Keratinocyte (primary cell): Measurements from ENCODE around the gene USP48. TPM values are rescaled to one million over a fixed set of nuclear protein-coding genes. Genes with fewer than 3 reads are reported as not detected.

Experiments used
- DNase-seq: peaks from one replicate; pipeline ENCODE4 v3.0.0-alpha.2; 2011; ENCODE audit warnings: low read depth, missing footprints, low spot score
- FAIRE-seq: peaks from 2 replicates; lab custom pipeline; 2011; peaks lifted over from hg19 to GRCh38; lab: Jason Lieb, UNC
- H2AFZ ChIP-seq: 2 replicates; pipeline ENCODE4 v1.6.0; 2012; ENCODE audit warnings: low read length, control low read depth, inconsistent platforms; ENCODE audit not compliant: control insufficient read depth
- H3K27ac ChIP-seq: 2 replicates; pipeline ENCODE4 v1.5.1; 2011; ENCODE audit warnings: low read length; ENCODE audit not compliant: control insufficient read depth, insufficient read depth
- H3K27me3 ChIP-seq: 3 replicates; pipeline ENCODE4 v1.6.0; 2011; ENCODE audit warnings: low read length; ENCODE audit not compliant: control insufficient read depth, insufficient read depth; ENCODE audit errors: extremely low read depth
- H3K36me3 ChIP-seq, 2 experiments: 2 replicates in 1 of 2; 3 replicates in 1 of 2; pipeline ENCODE4 v1.5.1; 2011; ENCODE audit warnings: low read length in 2 of 2, mild to moderate bottlenecking in 1 of 2; ENCODE audit not compliant: control insufficient read depth in 2 of 2, insufficient read depth in 2 of 2; ENCODE audit errors: extremely low read depth in 1 of 2
- H3K4me1 ChIP-seq: 3 replicates; pipeline ENCODE4 v1.5.1; 2011; ENCODE audit warnings: low read length; ENCODE audit not compliant: control insufficient read depth, insufficient read depth; ENCODE audit errors: extremely low read depth
- H3K4me2 ChIP-seq: 3 replicates; pipeline ENCODE4 v1.6.0; 2011; ENCODE audit warnings: low read depth, low read length; ENCODE audit not compliant: control insufficient read depth, insufficient read depth; ENCODE audit errors: extremely low read depth
- H3K4me3 ChIP-seq, 3 experiments: fragments of 200-600 bp in 1 of 3; sonication (generic) in 1 of 3; 2 replicates in 2 of 3; 3 replicates in 1 of 3; pipeline ENCODE4 v1.5.1; 2011 to 2016; ENCODE audit warnings: low read length in 3 of 3, mild to moderate bottlenecking in 3 of 3, control low read depth in 2 of 3, inconsistent platforms in 1 of 3, low read depth in 1 of 3, mixed read lengths in 1 of 3, mixed run types in 1 of 3, moderate library complexity in 1 of 3; ENCODE audit not compliant: control insufficient read depth in 2 of 3, insufficient read depth in 2 of 3; ENCODE audit errors: extremely low read depth in 1 of 3
- H3K79me2 ChIP-seq: 2 replicates; pipeline ENCODE4 v1.6.0; 2012; ENCODE audit warnings: low read length; ENCODE audit not compliant: control insufficient read depth, insufficient read depth
- H3K9ac ChIP-seq: 3 replicates; pipeline ENCODE4 v1.6.0; 2011; ENCODE audit warnings: low read length; ENCODE audit not compliant: control insufficient read depth, insufficient read depth; ENCODE audit errors: extremely low read depth
- H3K9me1 ChIP-seq: 3 replicates; pipeline ENCODE4 v1.6.0; 2011; ENCODE audit warnings: low read length; ENCODE audit not compliant: control insufficient read depth, insufficient read depth; ENCODE audit errors: extremely low read depth
- H3K9me3 ChIP-seq: 2 replicates; pipeline ENCODE4 v1.5.1; 2012; ENCODE audit warnings: low read depth, low read length; ENCODE audit not compliant: control insufficient read depth
- H4K20me1 ChIP-seq: 3 replicates; pipeline ENCODE4 v1.6.0; 2011; ENCODE audit warnings: low read length; ENCODE audit not compliant: control insufficient read depth, insufficient read depth; ENCODE audit errors: extremely low read depth
- EZH2 ChIP-seq: IDR thresholded peaks from one replicate; pipeline ENCODE4 v1.6.1; 2012; ENCODE audit warnings: inconsistent platforms, mild to moderate bottlenecking, low read length, moderate library complexity
- dilution Hi-C: fragments of 300-500 bp; cut with MboI; formaldehyde crosslinking; loops from one replicate; pipeline ENCODE4 v1.7.0; 2020; ENCODE audit warnings: low sequenced_read_pairs; ENCODE audit not compliant: extremely low pct_ligation_motif_present
- polyA plus RNA-seq, 5 experiments: library from polyadenylated mRNA; depleted of rRNA in 3 of 5; stranded (reverse) in 3 of 5; stranded (forward) in 1 of 5; unstranded in 1 of 5; fragments of >200 nt; gene quantifications; 1 replicate in 1 of 5; 2 replicates in 3 of 5; 3 replicates in 1 of 5; pipeline versions ENCODE4 v1.2.1 to v1.2.3, GENCODE V29; 2011 to 2012; ENCODE audit warnings: missing spikeins in 2 of 5, low read depth in 1 of 5, low replicate concordance in 1 of 5
- TF ChIP-seq, protein P1 (sequence below), 3 experiments: IDR thresholded peaks in 1 of 3; conservative IDR thresholded peaks in 1 of 3; optimal IDR thresholded peaks in 1 of 3; 2 replicates in 2 of 3; 3 replicates in 1 of 3; pipeline versions ENCODE3 to v1.5.1; 2011; ENCODE audit warnings: low read length in 3 of 3, mild to moderate bottlenecking in 3 of 3, moderate library complexity in 2 of 3, control low read depth in 1 of 3, inconsistent platforms in 1 of 3; ENCODE audit not compliant: insufficient read depth in 2 of 3; ENCODE audit errors: extremely low read depth in 1 of 3

The USP48 gene
- polyA plus RNA-seq, 1 donor (not counting 4 experiments of a cell fraction or from before 2014, with no cell fraction given): 33.0 TPM

DNA sequence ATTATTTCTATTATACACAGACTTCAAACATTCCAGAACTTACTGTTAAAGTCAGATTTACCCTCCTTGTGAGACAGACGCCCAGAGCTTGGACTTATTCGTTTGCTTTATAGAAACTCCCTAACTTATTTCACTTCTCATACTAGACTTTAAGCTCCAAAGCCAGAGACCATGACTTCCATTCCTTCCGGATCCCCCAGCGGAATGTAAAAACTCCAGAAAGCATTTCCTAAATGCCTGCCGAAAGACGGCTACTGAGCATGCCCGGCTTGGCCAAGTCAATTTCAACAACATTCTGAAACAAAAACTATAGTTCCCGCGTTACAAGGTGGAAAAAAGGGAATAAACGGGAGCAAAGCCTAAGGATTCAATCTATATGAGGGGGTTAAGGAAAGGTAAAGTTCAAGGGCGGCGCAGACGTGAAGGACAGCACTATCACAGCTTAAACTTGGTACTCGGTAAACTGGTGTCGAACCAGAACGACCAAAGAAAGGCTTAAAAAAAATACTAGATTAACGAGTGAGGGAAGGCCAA, 1.1 kb downstream of the USP48 start:
- H3K27ac ChIP-seq: peak overlapping the region; percentile 84
- peak overlapping the region; percentile 93 to 100 (median 99) for H3K4me3 ChIP-seq
- FAIRE-seq: no peak
- H3K4me2 ChIP-seq: peak overlapping the region; percentile 89
- dilution Hi-C loops: no loop called here
- no peak for DNase-seq
- TF ChIP-seq, protein P1, sequence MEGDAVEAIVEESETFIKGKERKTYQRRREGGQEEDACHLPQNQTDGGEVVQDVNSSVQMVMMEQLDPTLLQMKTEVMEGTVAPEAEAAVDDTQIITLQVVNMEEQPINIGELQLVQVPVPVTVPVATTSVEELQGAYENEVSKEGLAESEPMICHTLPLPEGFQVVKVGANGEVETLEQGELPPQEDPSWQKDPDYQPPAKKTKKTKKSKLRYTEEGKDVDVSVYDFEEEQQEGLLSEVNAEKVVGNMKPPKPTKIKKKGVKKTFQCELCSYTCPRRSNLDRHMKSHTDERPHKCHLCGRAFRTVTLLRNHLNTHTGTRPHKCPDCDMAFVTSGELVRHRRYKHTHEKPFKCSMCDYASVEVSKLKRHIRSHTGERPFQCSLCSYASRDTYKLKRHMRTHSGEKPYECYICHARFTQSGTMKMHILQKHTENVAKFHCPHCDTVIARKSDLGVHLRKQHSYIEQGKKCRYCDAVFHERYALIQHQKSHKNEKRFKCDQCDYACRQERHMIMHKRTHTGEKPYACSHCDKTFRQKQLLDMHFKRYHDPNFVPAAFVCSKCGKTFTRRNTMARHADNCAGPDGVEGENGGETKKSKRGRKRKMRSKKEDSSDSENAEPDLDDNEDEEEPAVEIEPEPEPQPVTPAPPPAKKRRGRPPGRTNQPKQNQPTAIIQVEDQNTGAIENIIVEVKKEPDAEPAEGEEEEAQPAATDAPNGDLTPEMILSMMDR (optimal IDR thresholded peaks at IDR 0.05 in 1 of 3, IDR thresholded peaks at IDR 0.05 in 1 of 3, conservative IDR thresholded peaks at IDR 0.05 in 1 of 3; ENCODE audit: extremely low read depth in 1 of 3, insufficient read depth in 2 of 3, low read length in 3 of 3): no peak
- TF ChIP-seq EZH2: no peak
- no peaks in the 10 kb centered on the region for H3K9me1 ChIP-seq
- no peaks in the 10 kb centered on the region for H4K20me1 ChIP-seq
- peaks cover 58% of the 10 kb centered on the region for H3K79me2 ChIP-seq
- no peaks in the 10 kb centered on the region for H3K27me3 ChIP-seq
- H3K36me3 ChIP-seq: no peaks in the 10 kb centered on the region
- peaks cover 8% of the 10 kb centered on the region for H3K4me1 ChIP-seq
- H2AFZ ChIP-seq: peak overlapping the region; percentile 61
- no peaks in the 10 kb centered on the region for H3K9me3 ChIP-seq
- peak overlapping the region; percentile 100 for H3K9ac ChIP-seq

- TF ChIP-seq, protein P1 (optimal IDR thresholded peaks at IDR 0.05 in 1 of 3, IDR thresholded peaks at IDR 0.05 in 1 of 3, conservative IDR thresholded peaks at IDR 0.05 in 1 of 3; ENCODE audit: extremely low read depth in 1 of 3, insufficient read depth in 2 of 3, low read length in 3 of 3): no peak
- TF ChIP-seq EZH2: no peak
- no peak overlapping the region for H2AFZ ChIP-seq
- no peak overlapping the region for H3K4me3 ChIP-seq
- no peaks in the 10 kb centered on the region for H3K9me3 ChIP-seq
- DNase-seq (no peak), FAIRE-seq (no peak)
- no peaks in the 10 kb centered on the region for H4K20me1 ChIP-seq
- no peaks in the 10 kb centered on the region for H3K27me3 ChIP-seq
- no peak overlapping the region for H3K9ac ChIP-seq
- no peak overlapping the region for H3K4me2 ChIP-seq
- peaks cover 0 to 3% of the 10 kb centered on the region in 2 experiments for H3K36me3 ChIP-seq
- dilution Hi-C loops: no loop called here
- H3K9me1 ChIP-seq: no peaks in the 10 kb centered on the region
- no peak overlapping the region for H3K27ac ChIP-seq
- peaks cover 77% of the 10 kb centered on the region for H3K79me2 ChIP-seq
- H3K4me1 ChIP-seq: peaks cover 8% of the 10 kb centered on the region
Observed at GRCh38 chr1:21779613-21780521, 3.1 kb downstream of the USP48 start.
